Brain pericyte (primary cell): ENCODE data around the gene KAZN.

Experiments used
- DNase-seq: peaks from one replicate; pipeline ENCODE4 v3.0.0-alpha.2; 2012; ENCODE audit warnings: low read depth, low spot score

KAZN gene

GRCh38 chr1:15107058-15107687 is 508.7 kb downstream of the KAZN start:
- DNase-seq: no peak

GRCh38 chr1:15107911-15108310 is 509.4 kb downstream of the KAZN start:
- no peak for DNase-seq

GRCh38 chr1:15110128-15110866 is 511.8 kb downstream of the KAZN start:
- DNase-seq: no peak

GRCh38 chr1:15110867-15111230 is 512.4 kb downstream of the KAZN start:
- no peak for DNase-seq

GRCh38 chr1:15113146-15113545 is 514.7 kb downstream of the KAZN start:
- DNase-seq: no peak

- no peak for DNase-seq
These were observed 516.4 kb downstream of the KAZN start for GRCh38 chr1:15114884-15115283.

- no peak for DNase-seq
These were observed 517.3 kb downstream of the KAZN start for GRCh38 chr1:15115542-15116330.

GRCh38 chr1:15116966-15117365 is 518.5 kb downstream of the KAZN start:
- no peak for DNase-seq

GRCh38 chr1:15117671-15118325 is 519.3 kb downstream of the KAZN start:
- no peak for DNase-seq

GRCh38 chr1:15118579-15118978 is 520.1 kb downstream of the KAZN start:
- DNase-seq: no peak

GRCh38 chr1:15120251-15120945 is 521.9 kb downstream of the KAZN start:
- no peak for DNase-seq

GRCh38 chr1:15122331-15122730 is 523.8 kb downstream of the KAZN start:
- DNase-seq: no peak

- no peak for DNase-seq
These were observed 524.8 kb downstream of the KAZN start for GRCh38 chr1:15123270-15123669.

GRCh38 chr1:15123925-15124324 is 525.4 kb downstream of the KAZN start:
- DNase-seq: no peak

- no peak for DNase-seq
These were observed 526.0 kb downstream of the KAZN start for GRCh38 chr1:15124362-15125100.

GRCh38 chr1:15125101-15125745 is 526.7 kb downstream of the KAZN start:
- DNase-seq: no peak

GRCh38 chr1:15128077-15128476 is 529.6 kb downstream of the KAZN start:
- no peak for DNase-seq

GRCh38 chr1:15128520-15129313 is 530.2 kb downstream of the KAZN start:
- DNase-seq: peak; percentile 36

- DNase-seq: no peak
These were observed 531.5 kb downstream of the KAZN start for GRCh38 chr1:15129944-15130343.

- DNase-seq: no peak
These were observed 532.1 kb downstream of the KAZN start for GRCh38 chr1:15130607-15131006.
